SK-N-SH (cell line): Measurements from ENCODE around the gene MAGI2. TPM values are rescaled to one million over a fixed set of nuclear protein-coding genes. Genes with fewer than 3 reads are reported as not detected.

Experiments
- CTCF ChIA-PET: fragments of 300-600, 350-600 bp; formaldehyde crosslinking; extraction: SDS; loops from one replicate; lab custom pipeline; 2021; lab: Yijun Ruan, JAX
- POLR2A ChIA-PET: fragments of 350-600 bp; sonication (Branson Sonifier 250); formaldehyde crosslinking; extraction: SDS; loops from one replicate; lab custom pipeline; 2020; ENCODE audit warnings: antibody characterized with exemption, inconsistent platforms; lab: Yijun Ruan, JAX
- DNase-seq: peaks from one replicate; pipeline ENCODE4 v3.0.0; 2012
- H2AFZ ChIP-seq: fragments of 200-600 bp; sonication (generic); 2 replicates; pipeline ENCODE4 v1.8.1; 2016; ENCODE audit warnings: antibody characterized with exemption, mild to moderate bottlenecking, low read depth
- H3F3A ChIP-seq: fragments of 200-600 bp; sonication (generic); replicated peaks from 2 replicates; pipeline ENCODE3; 2016; ENCODE audit warnings: antibody characterized with exemption, mild to moderate bottlenecking; ENCODE audit not compliant: insufficient read depth
- H3K27ac ChIP-seq, 2 experiments: fragments of 200-500 bp in 1 of 2; fragments of 200-600 bp in 1 of 2; sonication (Bioruptor generic) in 1 of 2; sonication (generic), shearing (Covaris generic) in 1 of 2; 2 replicates each; pipeline versions ENCODE4 v1.5.1 to v1.6.1; 2014 to 2016; ENCODE audit warnings: low read depth in 2 of 2, inconsistent platforms in 1 of 2, low read length in 1 of 2, mild to moderate bottlenecking in 1 of 2, mixed read lengths in 1 of 2
- H3K27me3 ChIP-seq: fragments of 200-600 bp; sonication (generic), shearing (Covaris generic); 2 replicates; pipeline ENCODE4 v1.6.1; 2016; ENCODE audit warnings: mixed run types; ENCODE audit not compliant: insufficient read depth
- H3K36me3 ChIP-seq, 2 experiments: fragments of 200-500 bp in 1 of 2; fragments of 200-600 bp in 1 of 2; sonication (Bioruptor generic) in 1 of 2; sonication (generic) in 1 of 2; replicated peaks in 1 of 2; 2 replicates each; pipeline versions ENCODE3 to v1.5.1; 2014 to 2016; ENCODE audit warnings: low read length in 1 of 2, mild to moderate bottlenecking in 1 of 2; ENCODE audit not compliant: insufficient read depth in 2 of 2, control insufficient read depth in 1 of 2
- H3K4me1 ChIP-seq, 2 experiments: fragments of 200-500 bp in 1 of 2; fragments of 200-600 bp in 1 of 2; sonication (Bioruptor generic) in 1 of 2; sonication (generic), shearing (Covaris generic) in 1 of 2; 2 replicates each; pipeline versions ENCODE4 v1.5.1 to v1.6.1; 2014 to 2016; ENCODE audit warnings: low read depth in 1 of 2, low read length in 1 of 2, mixed run types in 1 of 2; ENCODE audit not compliant: insufficient read depth in 2 of 2, control insufficient read depth in 1 of 2
- H3K4me2 ChIP-seq: fragments of 200-600 bp; sonication (generic), shearing (Covaris generic); 2 replicates; pipeline ENCODE4 v1.6.1; 2017; ENCODE audit warnings: mixed run types
- H3K4me3 ChIP-seq, 2 experiments: fragments of 200-500 bp in 1 of 2; fragments of 200-600 bp in 1 of 2; sonication (Bioruptor generic) in 1 of 2; sonication (generic), shearing (Covaris generic) in 1 of 2; 2 replicates each; pipeline versions ENCODE4 v1.5.1 to v1.8.1; 2014 to 2016; ENCODE audit warnings: low read depth in 2 of 2, inconsistent platforms in 1 of 2, low read length in 1 of 2, mild to moderate bottlenecking in 1 of 2, mixed read lengths in 1 of 2, moderate library complexity in 1 of 2
- H3K79me2 ChIP-seq: fragments of 200-600 bp; sonication (generic); 2 replicates; pipeline ENCODE4 v1.8.1; 2017; ENCODE audit warnings: mild to moderate bottlenecking; ENCODE audit not compliant: insufficient read depth
- H3K9ac ChIP-seq: fragments of 200-600 bp; sonication (generic); 2 replicates; pipeline ENCODE4 v1.6.1; 2017; ENCODE audit warnings: mixed run types
- H3K9me2 ChIP-seq: fragments of 200-600 bp; sonication (generic); 2 replicates; pipeline ENCODE4 v1.6.1; 2017; ENCODE audit warnings: mixed run types
- H3K9me3 ChIP-seq: fragments of 200-600 bp; sonication (generic); 2 replicates; pipeline ENCODE4 v1.6.1; 2017; ENCODE audit warnings: mixed run types, mild to moderate bottlenecking, moderate library complexity
- H4K20me1 ChIP-seq: fragments of 200-600 bp; sonication (generic); 2 replicates; pipeline ENCODE4 v1.6.1; 2017; ENCODE audit warnings: mild to moderate bottlenecking, mixed run types; ENCODE audit not compliant: insufficient read depth
- CHD2 ChIP-seq: fragments of 150-350 bp; IDR thresholded peaks from 2 replicates; pipeline ENCODE4 v1.6.1; 2018; ENCODE audit warnings: low read length; ENCODE audit not compliant: partially characterized antibody
- EP300 ChIP-seq, 2 experiments: IDR thresholded peaks; 2 replicates each; pipeline versions ENCODE4 v1.4.0 to v1.6.1; 2012; ENCODE audit warnings: borderline replicate concordance in 1 of 2, low read depth in 1 of 2, low read length in 1 of 2
- EZH2phosphoT487 ChIP-seq: fragments of 200-600 bp; sonication (generic); IDR thresholded peaks from 2 replicates; pipeline ENCODE4 v1.6.1; 2017; ENCODE audit warnings: low read depth, mixed run types, mild to moderate bottlenecking, antibody characterized with exemption, moderate library complexity, borderline replicate concordance
- FOSL2 ChIP-seq: IDR thresholded peaks from 2 replicates; pipeline ENCODE4 v1.4.0; 2012; ENCODE audit warnings: low read depth, mild to moderate bottlenecking, moderate library complexity, borderline replicate concordance
- FOXM1 ChIP-seq: IDR thresholded peaks from 2 replicates; pipeline ENCODE4 v1.4.0; 2012; ENCODE audit warnings: low read depth, mild to moderate bottlenecking
- IRF3 ChIP-seq: fragments of 150-350 bp; IDR thresholded peaks from 2 replicates; pipeline ENCODE4 v1.6.1; 2016; ENCODE audit warnings: mild to moderate bottlenecking, low read depth, low read length
- JUND ChIP-seq: IDR thresholded peaks from 2 replicates; pipeline ENCODE4 v1.4.0; 2012
- MEF2A ChIP-seq: IDR thresholded peaks from 2 replicates; pipeline ENCODE4 v1.4.0; 2012; ENCODE audit warnings: low read depth, borderline replicate concordance
- RAD21 ChIP-seq: IDR thresholded peaks from 2 replicates; pipeline ENCODE4 v1.6.1; 2012; ENCODE audit warnings: mild to moderate bottlenecking, low read length
- REST ChIP-seq: IDR thresholded peaks from 2 replicates; pipeline ENCODE4 v1.6.1; 2012; ENCODE audit warnings: mild to moderate bottlenecking, low read depth, low read length, moderate library complexity
- RFX5 ChIP-seq: IDR thresholded peaks from 2 replicates; pipeline ENCODE4 v1.6.1; 2012; ENCODE audit warnings: mild to moderate bottlenecking, improper control_type of control experiment, low read length
- RXRA ChIP-seq: IDR thresholded peaks from 2 replicates; pipeline ENCODE4 v1.4.0; 2012; ENCODE audit warnings: low read depth, mild to moderate bottlenecking, borderline replicate concordance
- SMC3 ChIP-seq: IDR thresholded peaks from 2 replicates; pipeline ENCODE4 v1.6.1; 2012; ENCODE audit warnings: low read depth, low read length, improper control_type of control experiment
- TAF1 ChIP-seq: IDR thresholded peaks from 2 replicates; pipeline ENCODE4 v1.6.1; 2012; ENCODE audit warnings: low read depth, mild to moderate bottlenecking, low read length, moderate library complexity, borderline replicate concordance
- TCF12 ChIP-seq: IDR thresholded peaks from 2 replicates; pipeline ENCODE4 v1.4.0; 2012
- TEAD4 ChIP-seq: IDR thresholded peaks from 2 replicates; pipeline ENCODE4 v1.4.0; 2012; ENCODE audit warnings: mild to moderate bottlenecking, borderline replicate concordance; ENCODE audit not compliant: insufficient read depth
- WGBS: methylation state at CpG from one replicate; pipeline ENCODE4 v1.1.6; 2017; ENCODE audit warnings: low lambda C conversion rate; 5-methylcytosine and 5-hydroxymethylcytosine counted together
- polyA plus RNA-seq, 3 experiments: library from polyadenylated mRNA; depleted of rRNA; stranded (reverse); fragments of >200 nt; gene quantifications; 2 replicates each; pipeline ENCODE4 v1.2.3, GENCODE V29; 2012

Gene MAGI2
- polyA plus RNA-seq, 1 of the 3 experiments (the other 2 are of a cell fraction): 1.1 TPM

- no peak overlapping the region for H3K27ac ChIP-seq
- peaks cover 6% of the 10 kb centered on the region; the same call in 1 of the 2 replicates for H3K9me2 ChIP-seq
- no peak overlapping the region for H2AFZ ChIP-seq
- ChIA-PET POLR2A (no interaction called here), CTCF (no interaction called here)
- TF ChIP-seq RAD21: no peak
- TF ChIP-seq SMC3: no peak
- TF ChIP-seq FOSL2: no peak
- no peak for TF ChIP-seq TAF1
- no peak for TF ChIP-seq RFX5
- TF ChIP-seq TEAD4: no peak
- TF ChIP-seq IRF3: no peak
- TF ChIP-seq REST: no peak
- no peak for TF ChIP-seq CHD2
- TF ChIP-seq FOXM1: no peak
- TF ChIP-seq EZH2phosphoT487: no peak
- no peak for TF ChIP-seq MEF2A
- no peak for TF ChIP-seq RXRA
- no peak for TF ChIP-seq JUND
- no peak for TF ChIP-seq EP300 (IDR thresholded peaks at IDR 0.05; ENCODE audit: borderline replicate concordance in 1 of 2, low read depth in 1 of 2, low read length in 1 of 2)
- no peak for TF ChIP-seq TCF12
- no peaks in the 10 kb centered on the region; a peak in 1 of 4 replicates for H3K4me1 ChIP-seq
- no peak overlapping the region for H3K4me3 ChIP-seq
- H3K9ac ChIP-seq: no peak overlapping the region
- no peaks in the 10 kb centered on the region for H3K79me2 ChIP-seq
- 71% methylated on average over 2 of the region's 2 CpGs for WGBS
- H3K9me3 ChIP-seq: no peaks in the 10 kb centered on the region
- H3F3A ChIP-seq: peaks cover 13% of the 10 kb centered on the region
- H4K20me1 ChIP-seq: no peaks in the 10 kb centered on the region
- no peaks in the 10 kb centered on the region for H3K27me3 ChIP-seq
- H3K4me2 ChIP-seq: no peak overlapping the region
- no peaks in the 10 kb centered on the region for H3K36me3 ChIP-seq
- DNase-seq: no peak
These were observed 486.4 kb downstream of the MAGI2 start for GRCh38 chr7:78967046-78967445.
